Uterus (tissue), 2 donors: ENCODE measurements around the gene RAD54L.
"Not testable (repeated sequence)": the region's sequence is repeated elsewhere in the genome, so short reads cannot be mapped to it uniquely, and the experiment has no call there.

Experiments
- POLR2A ChIP-seq, 2 donors: fragments of 450-650 bp; IDR thresholded peaks; one replicate each; pipeline ENCODE4 v1.6.1; 2016; ENCODE audit warnings: antibody characterized with exemption in 2 of 2, mild to moderate bottlenecking in 1 of 2, moderate library complexity in 1 of 2
- TF ChIP-seq, protein P1 (sequence below), 4 experiments: fragments of 200-600 bp in 2 of 4; fragments of 450-650 bp in 2 of 4; sonication (generic) in 2 of 4; IDR thresholded peaks; one replicate each; pipeline ENCODE4 v1.5.1; 2016 to 2019; ENCODE audit warnings: antibody characterized with exemption in 4 of 4, mild to moderate bottlenecking in 2 of 4, moderate library complexity in 1 of 4

DNA sequence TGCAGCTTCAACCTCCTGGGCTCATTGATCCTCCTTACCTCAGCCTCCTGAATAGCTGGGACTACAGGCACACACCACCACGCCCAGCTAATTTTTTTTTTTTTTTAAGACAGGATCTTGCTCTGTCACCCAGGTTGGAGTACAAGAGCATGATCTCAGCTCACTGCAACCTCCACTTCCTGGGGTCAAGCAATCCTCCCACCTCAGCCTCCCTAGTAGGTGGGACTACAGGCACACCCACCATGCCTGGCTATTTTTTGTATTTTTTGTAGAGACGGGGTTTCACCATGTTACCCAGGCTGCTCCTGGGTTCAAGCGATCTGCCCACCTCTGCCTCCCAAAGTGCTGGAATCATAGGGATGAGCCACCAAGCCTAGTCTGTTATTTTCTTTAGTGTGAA lies 3.7 kb upstream of the RAD54L start:
- TF ChIP-seq POLR2A (IDR thresholded peaks at IDR 0.05): not testable (repeated sequence)
- TF ChIP-seq, protein P1, sequence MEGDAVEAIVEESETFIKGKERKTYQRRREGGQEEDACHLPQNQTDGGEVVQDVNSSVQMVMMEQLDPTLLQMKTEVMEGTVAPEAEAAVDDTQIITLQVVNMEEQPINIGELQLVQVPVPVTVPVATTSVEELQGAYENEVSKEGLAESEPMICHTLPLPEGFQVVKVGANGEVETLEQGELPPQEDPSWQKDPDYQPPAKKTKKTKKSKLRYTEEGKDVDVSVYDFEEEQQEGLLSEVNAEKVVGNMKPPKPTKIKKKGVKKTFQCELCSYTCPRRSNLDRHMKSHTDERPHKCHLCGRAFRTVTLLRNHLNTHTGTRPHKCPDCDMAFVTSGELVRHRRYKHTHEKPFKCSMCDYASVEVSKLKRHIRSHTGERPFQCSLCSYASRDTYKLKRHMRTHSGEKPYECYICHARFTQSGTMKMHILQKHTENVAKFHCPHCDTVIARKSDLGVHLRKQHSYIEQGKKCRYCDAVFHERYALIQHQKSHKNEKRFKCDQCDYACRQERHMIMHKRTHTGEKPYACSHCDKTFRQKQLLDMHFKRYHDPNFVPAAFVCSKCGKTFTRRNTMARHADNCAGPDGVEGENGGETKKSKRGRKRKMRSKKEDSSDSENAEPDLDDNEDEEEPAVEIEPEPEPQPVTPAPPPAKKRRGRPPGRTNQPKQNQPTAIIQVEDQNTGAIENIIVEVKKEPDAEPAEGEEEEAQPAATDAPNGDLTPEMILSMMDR (IDR thresholded peaks at IDR 0.05): not testable (repeated sequence)
